T-helper 22 cell (primary cell): ENCODE measurements around the gene CHRND.
A peak's percentile ranks its signal among the peaks of the same experiment; 100 is the strongest.

Experiments
- DNase-seq: peaks from one replicate; pipeline ENCODE4 v3.0.0-alpha.2; 2020; ENCODE audit warnings: low read depth

CHRND gene

GRCh38 chr2:232488097-232488711 lies 37.8 kb upstream of the CHRND start:
- DNase-seq, result no peak

GRCh38 chr2:232488721-232489300 lies 37.1 kb upstream of the CHRND start:
- DNase-seq, result no peak

- DNase-seq, result no peak
Measured at GRCh38 chr2:232489516-232490220, 36.3 kb upstream of the CHRND start.

GRCh38 chr2:232490221-232491138 lies 35.5 kb upstream of the CHRND start:
- DNase-seq, result no peak

GRCh38 chr2:232491139-232491780 lies 34.7 kb upstream of the CHRND start:
- DNase-seq, result no peak

GRCh38 chr2:232492236-232492848 lies 33.6 kb upstream of the CHRND start:
- DNase-seq, result no peak

GRCh38 chr2:232492963-232493700 lies 32.8 kb upstream of the CHRND start:
- no peak for DNase-seq

- DNase-seq, result no peak
Measured at GRCh38 chr2:232493701-232494474, 32.1 kb upstream of the CHRND start.

GRCh38 chr2:232494542-232494941 lies 31.4 kb upstream of the CHRND start:
- DNase-seq, result no peak

- DNase-seq, result no peak
Measured at GRCh38 chr2:232495292-232495691, 30.7 kb upstream of the CHRND start.

GRCh38 chr2:232496501-232497270 lies 29.3 kb upstream of the CHRND start:
- no peak for DNase-seq

- no peak for DNase-seq
Measured at GRCh38 chr2:232497348-232497747, 28.6 kb upstream of the CHRND start.

- no peak for DNase-seq
Measured at GRCh38 chr2:232498452-232498851, 27.5 kb upstream of the CHRND start.

- no peak for DNase-seq
Measured at GRCh38 chr2:232501331-232501771, 24.6 kb upstream of the CHRND start.

- DNase-seq, result no peak
Measured at GRCh38 chr2:232501794-232502390, 24.1 kb upstream of the CHRND start.

- no peak for DNase-seq
Measured at GRCh38 chr2:232502511-232502910, 23.4 kb upstream of the CHRND start.

- DNase-seq, result peak; percentile 44
Measured at GRCh38 chr2:232502911-232503808, 22.8 kb upstream of the CHRND start.
